Activated CD4-positive, alpha-beta memory T cell treated with anti-CD3 and anti-CD28 coated beads for 36 hours (primary cell): Measurements from ENCODE around the gene UBAC1. TPM values are rescaled to one million over a fixed set of nuclear protein-coding genes. Genes with fewer than 3 reads are reported as not detected.

Experiments
- CTCF ChIA-PET: fragments of 350-600 bp; sonication (Branson Sonifier 250); formaldehyde crosslinking; loops from one replicate; lab custom pipeline; 2021; ENCODE audit warnings: antibody characterized with exemption, inconsistent platforms; lab: Charles Lee
- POLR2A ChIA-PET: fragments of 350-600 bp; sonication (Branson Sonifier 250); formaldehyde crosslinking; loops from one replicate; lab custom pipeline; 2021; ENCODE audit warnings: antibody characterized with exemption; lab: Charles Lee
- DNase-seq: peaks from one replicate; pipeline ENCODE4 v3.0.0-alpha.2; 2020
- H3K27ac Mint-ChIP-seq: one replicate; pipeline ENCODE4 v1.8.0; 2021; ENCODE audit warnings: mixed read lengths
- H3K27me3 Mint-ChIP-seq: one replicate; pipeline ENCODE4 v1.8.0; 2021; ENCODE audit warnings: mixed read lengths
- H3K36me3 Mint-ChIP-seq: one replicate; pipeline ENCODE4 v1.8.0; 2021; ENCODE audit warnings: mixed read lengths
- H3K4me1 Mint-ChIP-seq: one replicate; pipeline ENCODE4 v1.8.0; 2021; ENCODE audit warnings: low read depth, mixed read lengths
- H3K4me3 Mint-ChIP-seq: one replicate; pipeline ENCODE4 v1.8.0; 2021; ENCODE audit warnings: mild to moderate bottlenecking, mixed read lengths
- H3K9me3 Mint-ChIP-seq: one replicate; pipeline ENCODE4 v1.8.0; 2021; ENCODE audit warnings: mixed read lengths
- intact Hi-C: fragments of 100-400 bp; cut with micrococcal nuclease; formaldehyde crosslinking; loops from one replicate; pipeline ENCODE4 v1.15.1; 2023
- total RNA-seq, 2 experiments: library from RNA; stranded (reverse); gene quantifications; one replicate each; pipeline ENCODE4 v1.2.3, GENCODE V29; 2021

UBAC1 gene
- total RNA-seq, 2 experiments from 2014 or later = 41.3 to 42.0 TPM

DNA sequence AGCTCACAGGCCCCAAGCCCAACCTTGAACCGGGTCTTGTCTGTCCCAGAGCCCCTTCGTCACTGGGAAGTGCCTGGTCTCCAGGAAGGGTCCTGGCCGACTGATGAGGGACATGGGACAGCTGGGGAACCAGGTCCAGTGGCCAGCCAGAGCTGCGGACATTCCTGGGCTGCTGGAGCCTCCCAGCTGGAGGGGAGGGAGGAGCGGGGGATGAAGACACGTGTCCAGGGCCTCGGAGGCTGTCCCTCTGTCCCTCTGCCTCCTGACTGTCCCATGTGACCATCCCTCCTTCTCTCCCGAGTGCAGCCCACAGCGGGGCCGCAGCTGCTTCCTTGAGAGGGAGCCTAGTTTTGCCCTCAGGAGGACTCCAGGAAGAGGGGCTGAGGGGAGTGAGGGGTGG lies 41.7 kb upstream of the UBAC1 start:
- Mint-ChIP-seq H3K4me1 (no peaks in the 10 kb centered on the region), H3K4me3 (no peak overlapping the region), H3K9me3 (no peaks in the 10 kb centered on the region), H3K27ac (no peak overlapping the region), H3K36me3 (no peaks in the 10 kb centered on the region), H3K27me3 (no peaks in the 10 kb centered on the region)
- intact Hi-C loops = no loop called here
- ChIA-PET CTCF (no interaction called here), POLR2A (no interaction called here)
- DNase-seq = no peak

GRCh38 chr9:136002215-136002614 lies 41.0 kb upstream of the UBAC1 start:
- H3K4me3 Mint-ChIP-seq = no peak overlapping the region
- H3K27ac Mint-ChIP-seq = no peak overlapping the region
- no peak for DNase-seq
- no peaks in the 10 kb centered on the region for H3K27me3 Mint-ChIP-seq
- H3K9me3 Mint-ChIP-seq = no peaks in the 10 kb centered on the region
- H3K36me3 Mint-ChIP-seq = no peaks in the 10 kb centered on the region
- ChIA-PET CTCF (no interaction called here), POLR2A (no interaction called here)
- no peaks in the 10 kb centered on the region for H3K4me1 Mint-ChIP-seq
- intact Hi-C loops = no loop called here

- intact Hi-C loops = no loop called here
- Mint-ChIP-seq H3K4me1 (no peaks in the 10 kb centered on the region), H3K9me3 (no peaks in the 10 kb centered on the region), H3K4me3 (no peak overlapping the region), H3K27ac (no peak overlapping the region), H3K36me3 (no peaks in the 10 kb centered on the region), H3K27me3 (no peaks in the 10 kb centered on the region)
- DNase-seq = no peak
- ChIA-PET POLR2A (no interaction called here), CTCF (no interaction called here)
Observed at GRCh38 chr9:136001231-136001630, 40.1 kb upstream of the UBAC1 start.

DNA sequence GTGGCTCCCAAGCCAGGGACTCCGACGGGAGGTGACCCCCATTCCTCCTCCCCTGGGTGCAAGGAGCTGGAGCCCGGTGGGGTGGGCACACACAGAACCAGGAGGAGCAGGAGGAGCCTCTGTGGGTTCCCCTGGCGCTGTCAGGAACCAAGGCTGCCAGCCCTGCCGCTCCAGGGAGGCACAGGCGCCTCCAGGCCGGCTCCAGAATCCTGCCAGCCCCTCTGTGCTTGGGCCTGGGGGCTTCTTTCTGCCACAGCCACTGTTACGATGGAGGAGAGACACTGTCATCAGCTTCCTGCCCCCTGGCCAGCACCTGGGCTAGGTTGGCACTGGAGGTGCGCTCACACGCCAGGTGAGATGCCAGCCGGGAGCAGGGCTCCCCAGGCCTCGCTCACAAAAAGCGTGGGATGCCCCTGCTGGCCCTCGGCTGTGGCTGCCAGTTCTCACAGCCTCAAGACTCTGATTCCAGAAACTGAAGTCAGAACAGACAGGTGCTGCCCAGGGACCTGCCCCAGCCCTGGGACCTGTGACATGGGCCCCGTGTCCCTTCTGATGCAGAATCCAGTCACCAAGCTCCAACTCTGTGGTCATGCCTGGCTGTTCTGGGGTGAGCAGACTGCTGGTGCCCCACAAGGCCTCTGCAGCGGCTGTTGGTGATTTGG lies 37.4 kb upstream of the UBAC1 start:
- no peaks in the 10 kb centered on the region for H3K4me1 Mint-ChIP-seq
- H3K27me3 Mint-ChIP-seq = no peaks in the 10 kb centered on the region
- CTCF ChIA-PET = no interaction called here
- intact Hi-C loops = no loop called here
- H3K4me3 Mint-ChIP-seq = no peak overlapping the region
- POLR2A ChIA-PET = no interaction called here
- DNase-seq = no peak
- no peaks in the 10 kb centered on the region for H3K36me3 Mint-ChIP-seq
- no peak overlapping the region for H3K27ac Mint-ChIP-seq
- H3K9me3 Mint-ChIP-seq = no peaks in the 10 kb centered on the region

- DNase-seq = no peak
- Mint-ChIP-seq H3K27me3 (no peaks in the 10 kb centered on the region), H3K36me3 (no peaks in the 10 kb centered on the region), H3K4me3 (no peak overlapping the region), H3K4me1 (no peaks in the 10 kb centered on the region), H3K9me3 (no peaks in the 10 kb centered on the region), H3K27ac (no peak overlapping the region)
- ChIA-PET POLR2A (no interaction called here), CTCF (no interaction called here)
- intact Hi-C loops = no loop called here
Observed at GRCh38 chr9:135998016-135998380, 36.8 kb upstream of the UBAC1 start.

DNA sequence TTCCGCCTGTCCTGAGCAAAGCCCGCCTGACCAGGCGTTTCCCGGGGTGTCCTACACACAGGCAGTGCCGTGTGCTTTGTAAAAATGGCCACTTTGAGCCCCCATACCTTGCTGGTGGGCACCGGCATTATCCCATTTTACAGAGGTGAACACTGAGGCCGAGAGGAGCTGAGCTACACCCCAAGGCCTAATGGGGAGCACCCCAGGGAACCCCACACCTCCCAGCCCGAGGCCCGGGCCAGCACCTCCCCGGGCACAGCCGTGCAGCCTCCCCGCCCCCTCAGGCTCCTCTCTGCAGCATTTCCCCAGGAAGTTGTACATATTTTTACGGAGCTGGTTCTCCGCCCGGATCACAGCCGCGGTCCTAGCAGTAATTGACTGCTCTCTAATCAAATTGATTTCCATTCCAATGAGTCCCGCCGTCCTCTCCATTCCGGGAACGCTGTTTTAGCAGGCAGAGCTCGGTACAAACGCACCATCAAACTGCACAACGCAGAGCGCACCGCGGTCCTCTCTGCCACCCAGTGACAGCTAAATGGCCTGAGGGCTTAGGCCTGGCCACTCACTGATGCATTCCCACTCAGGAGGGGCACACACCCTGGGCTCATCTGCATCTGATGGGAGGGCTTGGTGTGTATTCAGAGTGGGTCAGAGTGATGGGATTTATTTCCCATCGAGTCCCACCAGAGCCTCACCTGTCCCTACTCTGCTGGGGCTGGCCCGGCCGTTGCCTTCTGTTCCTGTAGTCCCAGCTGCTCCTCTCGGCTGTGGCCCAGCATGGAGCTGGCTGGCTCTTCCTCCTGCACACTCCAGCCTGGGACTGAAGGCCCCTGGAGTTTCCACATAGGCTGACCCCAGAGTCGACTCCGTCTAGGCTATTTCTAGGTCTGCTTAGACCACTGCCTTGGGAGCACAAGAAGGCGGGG lies 36.2 kb upstream of the UBAC1 start:
- no peak for DNase-seq
- intact Hi-C loops = no loop called here
- ChIA-PET CTCF (interaction anchor here (1.0 kb wide), 1 partner anchor 29 kb away, joined by 3 read pairs; no protein-coding TSS in a partner anchor), POLR2A (no interaction called here)
- peaks cover 5% of the 10 kb centered on the region for H3K4me1 Mint-ChIP-seq
- H3K27ac Mint-ChIP-seq = no peak overlapping the region
- no peaks in the 10 kb centered on the region for H3K36me3 Mint-ChIP-seq
- H3K27me3 Mint-ChIP-seq = no peaks in the 10 kb centered on the region
- H3K9me3 Mint-ChIP-seq = no peaks in the 10 kb centered on the region
- no peak overlapping the region for H3K4me3 Mint-ChIP-seq

DNA sequence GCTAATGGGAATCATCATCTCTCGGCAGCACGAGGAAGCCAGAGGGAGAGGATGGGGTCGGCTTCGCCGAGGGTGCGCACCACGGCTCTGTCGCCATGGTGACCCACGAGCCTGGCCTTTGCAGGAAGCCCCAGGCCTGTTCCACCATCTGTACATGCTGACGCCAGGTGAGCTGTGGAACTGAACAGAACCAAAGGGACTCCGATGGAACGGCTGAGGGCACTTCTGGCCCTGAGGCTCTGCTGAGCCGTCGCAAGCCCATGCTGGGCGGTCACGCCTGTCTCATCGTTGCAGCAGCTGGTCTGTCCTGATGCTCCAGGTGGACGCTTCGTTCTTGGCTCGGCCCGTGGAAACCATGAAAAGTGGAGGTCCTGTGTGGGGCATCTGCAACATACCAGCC lies 34.6 kb upstream of the UBAC1 start:
- POLR2A ChIA-PET = no interaction called here
- no peak for DNase-seq
- H3K27ac Mint-ChIP-seq = no peak overlapping the region
- no peaks in the 10 kb centered on the region for H3K36me3 Mint-ChIP-seq
- H3K4me1 Mint-ChIP-seq = peaks cover 14% of the 10 kb centered on the region
- no peaks in the 10 kb centered on the region for H3K9me3 Mint-ChIP-seq
- CTCF ChIA-PET = no interaction called here
- H3K4me3 Mint-ChIP-seq = no peak overlapping the region
- intact Hi-C loops = no loop called here
- no peaks in the 10 kb centered on the region for H3K27me3 Mint-ChIP-seq

- H3K36me3 Mint-ChIP-seq = no peaks in the 10 kb centered on the region
- intact Hi-C loops = no loop called here
- CTCF ChIA-PET = interaction anchor here (1.4 kb wide), 1 partner anchor 128 kb away, joined by 4 read pairs; no protein-coding TSS in a partner anchor
- no peak overlapping the region for H3K4me3 Mint-ChIP-seq
- no peak for DNase-seq
- peaks cover 17% of the 10 kb centered on the region for H3K4me1 Mint-ChIP-seq
- POLR2A ChIA-PET = no interaction called here
- no peaks in the 10 kb centered on the region for H3K27me3 Mint-ChIP-seq
- no peak overlapping the region for H3K27ac Mint-ChIP-seq
- no peaks in the 10 kb centered on the region for H3K9me3 Mint-ChIP-seq
Observed at GRCh38 chr9:135994501-135995192, 33.5 kb upstream of the UBAC1 start.

GRCh38 chr9:135993765-135994500 lies 32.8 kb upstream of the UBAC1 start:
- Mint-ChIP-seq H3K4me3 (no peak overlapping the region), H3K36me3 (no peaks in the 10 kb centered on the region), H3K4me1 (peaks cover 17% of the 10 kb centered on the region), H3K27me3 (no peaks in the 10 kb centered on the region), H3K27ac (no peak overlapping the region), H3K9me3 (no peaks in the 10 kb centered on the region)
- intact Hi-C loops = no loop called here
- POLR2A ChIA-PET = no interaction called here
- DNase-seq = no peak
- CTCF ChIA-PET = interaction anchor here (1.4 kb wide), 1 partner anchor 129 kb away, joined by 4 read pairs; no protein-coding TSS in a partner anchor

- Mint-ChIP-seq H3K27me3 (no peaks in the 10 kb centered on the region), H3K9me3 (no peaks in the 10 kb centered on the region), H3K4me3 (no peak overlapping the region), H3K27ac (no peak overlapping the region), H3K4me1 (peaks cover 17% of the 10 kb centered on the region), H3K36me3 (no peaks in the 10 kb centered on the region)
- POLR2A ChIA-PET = no interaction called here
- CTCF ChIA-PET = no interaction called here
- no peak for DNase-seq
- intact Hi-C loops = no loop called here
Observed at GRCh38 chr9:135993409-135993742, 32.2 kb upstream of the UBAC1 start.

DNA sequence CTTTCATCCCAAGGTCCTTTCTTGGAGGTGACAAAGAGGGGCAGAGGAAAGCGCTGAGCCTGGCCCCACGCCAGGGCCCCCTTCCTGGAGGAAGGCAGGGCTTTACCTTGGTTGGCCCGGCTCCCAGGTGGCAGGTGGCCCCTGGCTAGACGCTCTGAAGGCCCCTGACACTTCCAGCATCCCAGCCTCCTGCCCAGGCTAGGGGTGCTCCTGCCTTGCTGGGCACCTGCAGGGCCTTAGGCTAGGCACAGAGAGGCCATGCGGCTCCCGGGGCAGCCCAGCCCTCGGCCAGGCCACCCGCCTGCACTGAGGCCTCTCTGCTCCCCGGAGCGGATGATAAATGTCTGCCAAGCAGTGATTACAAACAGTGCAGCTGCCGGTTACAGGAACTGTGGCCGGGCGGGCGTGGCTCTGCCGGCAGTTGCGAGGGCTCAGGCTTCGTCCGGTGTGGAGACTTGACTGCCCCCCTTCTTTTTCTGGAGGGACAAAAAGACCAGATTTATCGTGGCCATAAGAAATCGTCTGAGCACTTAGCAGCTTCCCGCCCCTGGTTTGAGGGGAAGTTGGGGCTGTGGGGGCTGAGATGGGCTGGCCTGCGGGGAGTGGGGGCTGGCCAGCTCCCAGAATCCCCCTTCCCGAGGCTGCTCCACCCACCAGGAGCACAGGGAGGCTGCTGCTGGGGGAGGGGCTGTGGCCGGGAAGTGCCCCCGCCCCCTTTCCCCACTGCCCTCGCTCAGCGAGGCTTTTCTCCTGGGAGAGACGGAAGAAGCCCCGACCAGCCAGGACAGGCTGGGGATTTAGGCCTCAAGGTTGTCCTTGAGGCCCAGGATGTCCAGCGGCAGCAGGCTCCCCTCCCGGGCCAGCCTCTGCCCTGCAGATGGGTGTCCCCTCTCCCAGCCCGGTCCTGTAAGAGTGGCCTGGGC lies 31.6 kb upstream of the UBAC1 start:
- Mint-ChIP-seq H3K27me3 (no peaks in the 10 kb centered on the region), H3K4me3 (no peak overlapping the region), H3K9me3 (no peaks in the 10 kb centered on the region), H3K36me3 (no peaks in the 10 kb centered on the region), H3K27ac (no peak overlapping the region), H3K4me1 (peaks cover 17% of the 10 kb centered on the region)
- intact Hi-C loops = no loop called here
- DNase-seq = peak; percentile 64
- ChIA-PET CTCF (interaction anchor here (0.6 to 1.0 kb wide), 2 partner anchors 97 to 130 kb away, joined by 3 to 4 read pairs; no protein-coding TSS in a partner anchor), POLR2A (no interaction called here)
